Trophoblast cell (in vitro differentiated cells and primary cell): ENCODE data around the gene CST8.
A peak's percentile ranks its signal among the peaks of the same experiment; 100 is the strongest.

Source experiments
- DNase-seq, 2 donors: peaks; one replicate each; pipeline ENCODE4 v3.0.0-alpha.2; 2016
- H2AFZ ChIP-seq: 2 replicates; pipeline ENCODE4 v1.6.1; 2013; ENCODE audit warnings: low read length, moderate library complexity, mild to moderate bottlenecking; ENCODE audit not compliant: insufficient read depth, poor library complexity
- H2AK5ac ChIP-seq: 2 replicates; pipeline ENCODE4 v1.6.1; 2013; ENCODE audit warnings: mild to moderate bottlenecking, low read length
- H2BK120ac ChIP-seq: 2 replicates; pipeline ENCODE4 v1.6.1; 2013; ENCODE audit warnings: low read length, mild to moderate bottlenecking, moderate library complexity; ENCODE audit not compliant: insufficient read depth, poor library complexity
- H2BK12ac ChIP-seq: 2 replicates; pipeline ENCODE4 v1.6.1; 2013; ENCODE audit warnings: mild to moderate bottlenecking, low read length, moderate library complexity
- H2BK5ac ChIP-seq: 2 replicates; pipeline ENCODE4 v1.6.1; 2013; ENCODE audit warnings: low read length, low read depth, moderate library complexity, mild to moderate bottlenecking; ENCODE audit not compliant: poor library complexity
- H3K14ac ChIP-seq: 2 replicates; pipeline ENCODE4 v1.6.1; 2013; ENCODE audit warnings: mild to moderate bottlenecking, low read length
- H3K18ac ChIP-seq: 2 replicates; pipeline ENCODE4 v1.6.1; 2013; ENCODE audit warnings: mild to moderate bottlenecking, low read length
- H3K23ac ChIP-seq: 2 replicates; pipeline ENCODE4 v1.6.1; 2013; ENCODE audit warnings: low read length
- H3K27ac ChIP-seq: 2 replicates; pipeline ENCODE4 v1.5.1; 2013; ENCODE audit warnings: low read depth, mild to moderate bottlenecking, inconsistent platforms, low read length, moderate library complexity
- H3K27me3 ChIP-seq: 2 replicates; pipeline ENCODE4 v1.6.1; 2013; ENCODE audit warnings: inconsistent platforms, mild to moderate bottlenecking, low read length, moderate library complexity; ENCODE audit not compliant: insufficient read depth
- H3K36me3 ChIP-seq, 2 experiments: 1 replicate in 1 of 2; 2 replicates in 1 of 2; pipeline ENCODE4 v1.6.1; 2013; ENCODE audit warnings: low read length in 2 of 2, mild to moderate bottlenecking in 2 of 2, moderate library complexity in 1 of 2; ENCODE audit not compliant: insufficient read depth in 2 of 2, control insufficient read depth in 1 of 2
- H3K4ac ChIP-seq: 2 replicates; pipeline ENCODE4 v1.6.1; 2013; ENCODE audit warnings: low read depth, mild to moderate bottlenecking, low read length, moderate library complexity
- H3K4me1 ChIP-seq, 2 experiments: 1 replicate in 1 of 2; 2 replicates in 1 of 2; pipeline ENCODE4 v1.6.1; 2013; ENCODE audit warnings: low read length in 2 of 2, mild to moderate bottlenecking in 2 of 2, moderate library complexity in 1 of 2; ENCODE audit not compliant: insufficient read depth in 2 of 2, control insufficient read depth in 1 of 2
- H3K4me2 ChIP-seq: 2 replicates; pipeline ENCODE4 v1.6.1; 2013; ENCODE audit warnings: inconsistent platforms, mild to moderate bottlenecking, low read length, moderate library complexity
- H3K4me3 ChIP-seq: 2 replicates; pipeline ENCODE4 v1.5.1; 2013; ENCODE audit warnings: mild to moderate bottlenecking, low read depth, low read length, inconsistent platforms
- H3K79me1 ChIP-seq: one replicate; pipeline ENCODE4 v1.6.1; 2013; ENCODE audit warnings: low read length
- H3K79me2 ChIP-seq: 2 replicates; pipeline ENCODE4 v1.6.1; 2013; ENCODE audit warnings: low read length, mild to moderate bottlenecking; ENCODE audit not compliant: control insufficient read depth, insufficient read depth, poor library complexity
- H3K9ac ChIP-seq: 2 replicates; pipeline ENCODE4 v1.6.1; 2013; ENCODE audit warnings: mild to moderate bottlenecking, low read length
- H3K9me3 ChIP-seq: 2 replicates; pipeline ENCODE4 v1.6.1; 2013; ENCODE audit warnings: low read depth, mild to moderate bottlenecking, control low read depth, inconsistent platforms, low read length; ENCODE audit not compliant: insufficient read depth
- H4K12ac ChIP-seq: 2 replicates; pipeline ENCODE4 v1.6.1; 2013; ENCODE audit warnings: low read depth, mild to moderate bottlenecking, low read length, moderate library complexity
- H4K8ac ChIP-seq: 2 replicates; pipeline ENCODE4 v1.6.1; 2013; ENCODE audit warnings: low read depth, mild to moderate bottlenecking, low read length, moderate library complexity
- H4K91ac ChIP-seq: one replicate; pipeline ENCODE4 v1.6.1; 2013; ENCODE audit warnings: low read depth, mild to moderate bottlenecking, low read length, moderate library complexity
- WGBS: extraction: QIAGEN DNeasy Blood & Tissue Kit; methylation state at CpG from one replicate; pipeline ENCODE4 v1.1.7; 2013; ENCODE audit warnings: missing lambda C conversion rate; ENCODE audit not compliant: insufficient read length, insufficient coverage; ENCODE audit errors: extremely low coverage; 5-methylcytosine and 5-hydroxymethylcytosine counted together

Gene CST8

DNA sequence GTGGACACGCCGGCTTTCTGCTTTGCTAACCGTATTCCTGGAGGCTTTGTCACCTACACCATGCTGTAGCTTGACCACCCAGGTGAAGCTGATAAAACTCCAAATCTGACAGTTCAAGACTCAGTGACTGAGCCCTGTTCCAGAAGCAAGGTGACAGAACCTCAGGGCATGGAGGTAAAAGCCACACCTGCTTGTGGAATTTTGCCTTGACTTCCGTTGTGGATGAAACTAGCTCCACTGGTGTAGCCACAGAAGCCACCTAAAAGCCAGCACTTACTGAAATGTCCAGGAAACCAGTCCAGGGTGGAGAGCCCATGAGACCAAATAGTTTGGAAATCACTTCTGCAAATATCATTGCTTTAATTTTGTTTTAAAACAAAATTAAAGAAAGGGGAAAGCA is 11.0 kb downstream of the CST8 start:
- Histone ChIP-seq H2AFZ (no peak overlapping the region), H2BK5ac (no peak overlapping the region), H3K79me1 (no peaks in the 10 kb centered on the region), H3K18ac (no peak overlapping the region), H3K36me3 (no peaks in the 10 kb centered on the region), H3K9me3 (no peaks in the 10 kb centered on the region), H3K27me3 (no peaks in the 10 kb centered on the region), H4K91ac (no peak overlapping the region), H3K79me2 (no peaks in the 10 kb centered on the region), H3K23ac (no peak overlapping the region), H3K9ac (no peak overlapping the region), H2BK120ac (no peak overlapping the region), H3K4me3 (no peak overlapping the region), H3K14ac (no peak overlapping the region), H2BK12ac (no peak overlapping the region), H3K4me1 (no peaks in the 10 kb centered on the region), H3K27ac (no peak overlapping the region), H4K8ac (no peak overlapping the region), H4K12ac (no peak overlapping the region), H3K4me2 (no peak overlapping the region), H2AK5ac (no peak overlapping the region), H3K4ac (no peak overlapping the region)
- no CpG with 5 or more reads among the region's 4 CpGs for WGBS
- peak in 1 of 2 donors; percentile 18 for DNase-seq

DNA sequence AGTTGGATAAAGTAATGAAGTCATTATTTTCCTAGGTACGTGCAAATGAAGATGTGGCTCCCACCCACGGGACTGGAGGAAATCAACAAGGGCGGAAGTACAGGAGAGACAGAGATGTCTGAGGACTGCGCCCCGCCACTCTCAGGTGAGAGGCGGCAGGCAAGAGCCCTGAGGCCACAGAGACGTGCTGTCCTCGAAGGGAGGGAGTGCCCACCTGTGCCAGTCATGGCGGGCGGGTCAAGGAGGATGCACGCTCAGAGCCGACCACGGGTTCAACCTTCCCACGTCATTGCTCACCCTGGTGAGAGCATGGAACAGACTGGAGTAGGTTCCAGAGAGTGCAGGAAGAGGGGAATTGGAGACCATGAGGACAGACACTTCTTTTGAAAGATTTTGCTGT is 12.7 kb downstream of the CST8 start:
- no peak overlapping the region for H2BK5ac ChIP-seq
- no peaks in the 10 kb centered on the region for H3K9me3 ChIP-seq
- H2BK12ac ChIP-seq, result no peak overlapping the region
- peaks cover 3 to 6% of the 10 kb centered on the region in 2 experiments for H3K4me1 ChIP-seq
- no peaks in the 10 kb centered on the region for H3K36me3 ChIP-seq
- no peak overlapping the region for H3K27ac ChIP-seq
- no CpG with 5 or more reads among the region's 14 CpGs for WGBS
- H3K4me3 ChIP-seq, result no peak overlapping the region
- no peak overlapping the region for H2AK5ac ChIP-seq
- no peak overlapping the region for H2BK120ac ChIP-seq
- H3K14ac ChIP-seq, result no peak overlapping the region
- no peak overlapping the region for H3K9ac ChIP-seq
- no peak overlapping the region for H3K18ac ChIP-seq
- no peaks in the 10 kb centered on the region for H3K27me3 ChIP-seq
- no peak for DNase-seq
- no peak overlapping the region for H4K8ac ChIP-seq
- no peaks in the 10 kb centered on the region for H3K79me1 ChIP-seq
- no peak overlapping the region for H2AFZ ChIP-seq
- no peaks in the 10 kb centered on the region for H3K79me2 ChIP-seq
- H3K4ac ChIP-seq, result no peak overlapping the region
- no peak overlapping the region for H3K4me2 ChIP-seq
- no peak overlapping the region for H3K23ac ChIP-seq
- no peak overlapping the region for H4K91ac ChIP-seq
- H4K12ac ChIP-seq, result no peak overlapping the region

DNA sequence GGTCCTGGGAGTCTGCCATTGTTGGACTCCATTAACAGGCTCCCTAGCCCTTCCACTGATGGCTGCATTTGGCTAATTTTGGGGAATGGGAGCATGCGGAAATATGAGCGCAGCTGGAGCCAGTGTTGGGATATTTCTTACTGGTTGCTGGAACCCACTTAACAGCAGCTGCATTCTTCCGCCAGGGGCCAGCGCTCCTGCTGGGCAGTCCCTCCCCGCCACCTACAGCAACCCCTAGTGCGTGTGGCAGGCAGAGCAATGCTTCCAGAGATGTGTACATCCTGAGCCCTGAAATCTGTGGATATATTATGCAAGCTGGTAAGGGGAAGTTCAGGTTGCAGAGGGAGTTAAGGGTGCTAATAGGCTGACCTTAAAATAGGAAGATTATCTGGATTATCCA is 16.4 kb downstream of the CST8 start:
- H3K27ac ChIP-seq, result no peak overlapping the region
- H3K4ac ChIP-seq, result no peak overlapping the region
- no peak overlapping the region for H2BK12ac ChIP-seq
- H3K23ac ChIP-seq, result no peak overlapping the region
- peaks cover 3 to 11% of the 10 kb centered on the region in 2 experiments for H3K4me1 ChIP-seq
- H3K27me3 ChIP-seq, result no peaks in the 10 kb centered on the region
- no peak overlapping the region for H2BK5ac ChIP-seq
- H3K79me2 ChIP-seq, result no peaks in the 10 kb centered on the region
- no peak overlapping the region for H3K14ac ChIP-seq
- DNase-seq, result no peak
- WGBS, result no CpG with 5 or more reads among the region's 6 CpGs
- no peak overlapping the region for H4K12ac ChIP-seq
- no peaks in the 10 kb centered on the region for H3K9me3 ChIP-seq
- H3K4me3 ChIP-seq, result no peak overlapping the region
- no peak overlapping the region for H2BK120ac ChIP-seq
- no peaks in the 10 kb centered on the region for H3K79me1 ChIP-seq
- H4K91ac ChIP-seq, result no peak overlapping the region
- no peak overlapping the region for H3K9ac ChIP-seq
- no peak overlapping the region for H2AFZ ChIP-seq
- H3K4me2 ChIP-seq, result no peak overlapping the region
- no peak overlapping the region for H2AK5ac ChIP-seq
- no peaks in the 10 kb centered on the region for H3K36me3 ChIP-seq
- no peak overlapping the region for H3K18ac ChIP-seq
- no peak overlapping the region for H4K8ac ChIP-seq

DNA sequence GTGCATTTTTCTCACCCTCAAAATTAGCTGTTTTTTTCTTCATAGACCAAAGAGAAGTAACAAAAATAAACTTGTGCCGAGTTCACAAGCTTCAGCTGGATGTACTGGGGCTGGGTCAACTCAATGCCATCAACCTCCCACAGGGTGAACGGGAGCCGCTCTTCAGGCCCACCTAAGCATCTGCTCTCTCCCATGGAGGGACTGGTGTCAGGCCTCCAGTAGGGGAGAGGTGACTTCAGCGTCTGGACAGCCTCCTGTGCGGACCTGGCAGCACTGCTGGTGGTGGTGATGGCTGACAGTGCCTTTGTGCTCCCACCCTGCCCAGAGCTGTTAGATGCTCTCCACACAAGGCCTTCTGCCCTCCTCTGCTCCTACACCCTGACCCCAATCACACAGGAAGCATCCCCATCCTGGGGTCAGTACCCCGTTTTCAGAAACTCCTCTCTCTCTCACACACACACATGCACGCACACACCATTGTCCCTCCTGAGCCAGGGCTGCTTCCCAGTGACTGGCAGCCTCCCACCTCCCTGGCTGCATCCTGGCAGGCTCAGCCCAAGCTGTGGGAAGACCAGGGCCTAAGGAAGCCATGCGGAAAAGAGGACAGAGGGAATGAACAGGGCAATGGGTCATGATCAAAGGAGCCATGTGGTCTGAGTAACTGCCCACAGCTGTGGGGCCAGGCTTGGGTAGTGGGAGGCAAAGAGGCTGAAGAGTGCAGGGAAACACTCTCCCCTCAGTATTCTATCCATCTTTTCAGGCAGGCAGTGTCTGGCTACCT is 17.7 kb downstream of the CST8 start:
- no peaks in the 10 kb centered on the region for H3K36me3 ChIP-seq
- no peak overlapping the region for H2AK5ac ChIP-seq
- no peaks in the 10 kb centered on the region for H3K79me2 ChIP-seq
- DNase-seq, result no peak
- H3K27ac ChIP-seq, result no peak overlapping the region
- H3K14ac ChIP-seq, result no peak overlapping the region
- H3K4me3 ChIP-seq, result no peak overlapping the region
- H4K8ac ChIP-seq, result no peak overlapping the region
- no peak overlapping the region for H3K4me2 ChIP-seq
- H3K18ac ChIP-seq, result no peak overlapping the region
- H2AFZ ChIP-seq, result no peak overlapping the region
- no CpG with 5 or more reads among the region's 8 CpGs for WGBS
- no peak overlapping the region for H4K12ac ChIP-seq
- no peak overlapping the region for H2BK120ac ChIP-seq
- H3K23ac ChIP-seq, result no peak overlapping the region
- H3K27me3 ChIP-seq, result no peaks in the 10 kb centered on the region
- no peak overlapping the region for H2BK12ac ChIP-seq
- H3K9me3 ChIP-seq, result peaks cover 3% of the 10 kb centered on the region
- no peak overlapping the region for H4K91ac ChIP-seq
- H3K4ac ChIP-seq, result no peak overlapping the region
- no peak overlapping the region for H3K9ac ChIP-seq
- no peaks in the 10 kb centered on the region for H3K79me1 ChIP-seq
- no peak overlapping the region for H2BK5ac ChIP-seq
- peaks cover 3 to 11% of the 10 kb centered on the region in 2 experiments for H3K4me1 ChIP-seq
